ENCODE measurements around the gene ALG3. TPM values are rescaled to one million over a fixed set of nuclear protein-coding genes. Genes with fewer than 3 reads are reported as not detected.

The ALG3 gene
- total and polyA plus RNA-seq, 2 experiments from 2014 or later: 40.2 to 52.4 TPM

GRCh38 chr3:184193991-184194539 is 54.7 kb downstream of the ALG3 start:
- no peaks in the 10 kb centered on the region for H3K27me3 ChIP-seq
- no peak overlapping the region for H3K27ac ChIP-seq
- H3K4me3 ChIP-seq: no peak overlapping the region
- H3K4me1 ChIP-seq (ENCODE audit: low read depth): no peaks in the 10 kb centered on the region
- no peaks in the 10 kb centered on the region for H3K9me3 ChIP-seq (ENCODE audit: low read depth)
- H3K36me3 ChIP-seq: peaks cover 42% of the 10 kb centered on the region
- no peak for TF ChIP-seq CTCF (IDR thresholded peaks at IDR 0.05; ENCODE audit: low read depth, low read length)
- no peak for DNase-seq (ENCODE audit: low read depth in 1 of 2, low spot score in 1 of 2)

- no peak for DNase-seq (ENCODE audit: low read depth in 1 of 2, low spot score in 1 of 2)
- peaks cover 51% of the 10 kb centered on the region for H3K36me3 ChIP-seq
- no peaks in the 10 kb centered on the region for H3K27me3 ChIP-seq
- H3K4me3 ChIP-seq: no peak overlapping the region
- H3K9me3 ChIP-seq (ENCODE audit: low read depth): no peaks in the 10 kb centered on the region
- H3K27ac ChIP-seq: no peak overlapping the region
- H3K4me1 ChIP-seq (ENCODE audit: low read depth): no peaks in the 10 kb centered on the region
- TF ChIP-seq CTCF (IDR thresholded peaks at IDR 0.05; ENCODE audit: low read depth, low read length): no peak
Measured at GRCh38 chr3:184192889-184193288, 55.9 kb downstream of the ALG3 start.

Other genes with a start within 250 kb of the ALG3 start
- gene ABCC5, start 231.1 kb downstream of the ALG3 start, total RNA-seq: 56.2 and 68.8 TPM in 2 replicates
- 92.0 and 97.2 TPM in 2 replicates for gene ABCC5, start 231.1 kb downstream of the ALG3 start, polyA plus RNA-seq
- gene HTR3D, start 217.2 kb downstream of the ALG3 start, total RNA-seq: not detected in 2 replicates
- not detected in 2 replicates for gene HTR3D, start 217.2 kb downstream of the ALG3 start, polyA plus RNA-seq
- not detected in 2 replicates for gene HTR3C, start 195.9 kb downstream of the ALG3 start, total RNA-seq
- 0.16 TPM in 1 of 2 replicates, not detected in the other for gene HTR3C, start 195.9 kb downstream of the ALG3 start, polyA plus RNA-seq
- gene HTR3E, start 151.9 kb downstream of the ALG3 start, total RNA-seq: not detected in 2 replicates
- gene HTR3E, start 151.9 kb downstream of the ALG3 start, polyA plus RNA-seq: 0.15 TPM in 1 of 2 replicates, not detected in the other
- gene EIF2B5, start 113.6 kb downstream of the ALG3 start, total RNA-seq: 38.2 and 82.1 TPM in 2 replicates
- 55.7 and 57.5 TPM in 2 replicates for gene EIF2B5, start 113.6 kb downstream of the ALG3 start, polyA plus RNA-seq
- gene DVL3, start 93.6 kb downstream of the ALG3 start, total RNA-seq: 96.3 and 135 TPM in 2 replicates
- 150 and 180 TPM in 2 replicates for gene DVL3, start 93.6 kb downstream of the ALG3 start, polyA plus RNA-seq
- gene AP2M1, start 74.1 kb downstream of the ALG3 start, total RNA-seq: 399 and 408 TPM in 2 replicates
- 551 and 577 TPM in 2 replicates for gene AP2M1, start 74.1 kb downstream of the ALG3 start, polyA plus RNA-seq
- 50.2 and 50.7 TPM in 2 replicates for gene ABCF3, start 62.8 kb downstream of the ALG3 start, total RNA-seq
- 74.4 and 78.5 TPM in 2 replicates for gene ABCF3, start 62.8 kb downstream of the ALG3 start, polyA plus RNA-seq
- 0.11 TPM in 1 of 2 replicates, not detected in the other for gene VWA5B2, start 19.4 kb downstream of the ALG3 start, total RNA-seq
- 0.40 TPM in 1 of 2 replicates, not detected in the other for gene VWA5B2, start 19.4 kb downstream of the ALG3 start, polyA plus RNA-seq
- 4.3 and 12.8 TPM in 2 replicates for gene EEF1AKMT4, start 710 bp upstream of the ALG3 start, total RNA-seq
- gene EEF1AKMT4, start 710 bp upstream of the ALG3 start, polyA plus RNA-seq: 5.1 and 10.6 TPM in 2 replicates
- not detected in 2 replicates for gene CAMK2N2, start 12.6 kb upstream of the ALG3 start, total RNA-seq
- 0.27 TPM in 1 of 2 replicates, not detected in the other for gene CAMK2N2, start 12.6 kb upstream of the ALG3 start, polyA plus RNA-seq
- not detected in 2 replicates for gene ECE2, start 27.1 kb upstream of the ALG3 start, total RNA-seq
- not detected in 2 replicates for gene ECE2, start 27.1 kb upstream of the ALG3 start, polyA plus RNA-seq
- 314 and 456 TPM in 2 replicates for gene PSMD2, start 50.3 kb upstream of the ALG3 start, total RNA-seq
- gene PSMD2, start 50.3 kb upstream of the ALG3 start, polyA plus RNA-seq: 390 and 464 TPM in 2 replicates
- 269 and 275 TPM in 2 replicates for gene EIF4G1, start 65.6 kb upstream of the ALG3 start, total RNA-seq
- 166 and 184 TPM in 2 replicates for gene EIF4G1, start 65.6 kb upstream of the ALG3 start, polyA plus RNA-seq
- gene FAM131A, start 88.6 kb upstream of the ALG3 start, total RNA-seq: 22.1 and 34.3 TPM in 2 replicates
- 9.6 and 16.0 TPM in 2 replicates for gene FAM131A, start 88.6 kb upstream of the ALG3 start, polyA plus RNA-seq
- 13.1 and 18.4 TPM in 2 replicates for gene CLCN2, start 112.6 kb upstream of the ALG3 start, total RNA-seq
- 10.3 and 12.3 TPM in 2 replicates for gene CLCN2, start 112.6 kb upstream of the ALG3 start, polyA plus RNA-seq
- gene POLR2H, start 112.7 kb upstream of the ALG3 start, total RNA-seq: 112 and 122 TPM in 2 replicates
- 96.2 and 107 TPM in 2 replicates for gene POLR2H, start 112.7 kb upstream of the ALG3 start, polyA plus RNA-seq
- gene THPO, start 129.2 kb upstream of the ALG3 start, total RNA-seq: 3.0 and 3.1 TPM in 2 replicates
- 3.1 and 3.5 TPM in 2 replicates for gene THPO, start 129.2 kb upstream of the ALG3 start, polyA plus RNA-seq
- gene CHRD, start 131.1 kb upstream of the ALG3 start, total RNA-seq: 16.0 and 33.0 TPM in 2 replicates
- gene CHRD, start 131.1 kb upstream of the ALG3 start, polyA plus RNA-seq: 10.8 and 20.4 TPM in 2 replicates

Data from cardiac muscle cell (in vitro differentiated cells and primary cell).